Brain pericyte (primary cell): Measurements from ENCODE around the gene TMEM184B.

Source experiments
- DNase-seq: peaks from one replicate; pipeline ENCODE4 v3.0.0-alpha.2; 2012; ENCODE audit warnings: low read depth, low spot score

Gene TMEM184B

DNA sequence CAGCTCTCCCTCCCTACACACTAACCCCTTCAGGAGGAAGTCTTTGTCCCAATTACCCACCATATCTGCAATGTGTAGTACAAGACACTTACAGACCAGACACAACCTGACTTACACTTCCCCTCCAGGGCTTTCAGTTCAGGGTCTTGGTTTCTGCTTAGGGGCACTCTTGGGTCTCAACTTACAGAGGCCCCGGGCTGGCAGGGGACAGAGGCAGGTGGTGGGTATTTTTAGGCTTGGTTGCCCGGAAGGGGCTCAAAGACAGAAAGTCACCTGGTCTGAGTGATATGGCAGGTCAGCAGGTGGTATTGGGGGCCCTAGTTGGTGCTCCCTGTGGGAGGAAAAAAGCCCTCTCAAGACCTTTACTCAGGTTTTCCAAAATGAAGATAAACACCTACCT is 3.4 kb upstream of the TMEM184B start:
- DNase-seq, result no peak

DNA sequence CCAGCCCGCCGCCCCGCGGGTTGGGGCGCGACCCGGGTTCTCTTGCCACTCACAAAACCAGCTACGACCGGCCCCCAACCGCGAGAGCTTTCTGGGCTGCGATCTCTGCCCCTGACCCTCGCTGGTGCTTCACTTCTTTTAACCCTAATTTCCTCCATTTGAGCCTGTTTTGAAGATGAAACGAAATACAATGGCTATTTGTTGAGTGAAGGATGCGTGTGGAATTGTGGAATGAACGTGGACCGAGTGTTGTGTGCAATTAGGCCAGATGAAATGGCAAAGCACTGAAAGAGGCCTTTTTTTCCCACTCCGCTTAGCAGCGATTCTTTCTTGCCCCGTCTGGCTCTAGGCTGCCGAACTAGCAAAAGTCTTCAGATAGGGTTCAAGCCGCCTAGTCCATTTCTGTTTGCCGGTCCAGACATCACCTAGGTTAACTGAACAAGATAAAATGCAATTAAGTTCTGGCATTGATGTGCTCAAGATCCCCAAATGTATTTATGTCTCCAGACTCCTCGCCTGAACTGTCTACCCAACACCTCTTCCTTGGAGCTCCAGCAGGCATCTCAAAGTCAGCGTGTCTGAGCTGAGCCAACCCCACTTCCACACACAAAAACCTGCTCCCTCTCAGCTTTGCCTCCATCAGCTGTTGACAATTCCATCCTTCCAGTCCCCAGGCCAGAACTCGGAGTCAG is 471 bp upstream of the TMEM184B start:
- DNase-seq, result no peak

DNA sequence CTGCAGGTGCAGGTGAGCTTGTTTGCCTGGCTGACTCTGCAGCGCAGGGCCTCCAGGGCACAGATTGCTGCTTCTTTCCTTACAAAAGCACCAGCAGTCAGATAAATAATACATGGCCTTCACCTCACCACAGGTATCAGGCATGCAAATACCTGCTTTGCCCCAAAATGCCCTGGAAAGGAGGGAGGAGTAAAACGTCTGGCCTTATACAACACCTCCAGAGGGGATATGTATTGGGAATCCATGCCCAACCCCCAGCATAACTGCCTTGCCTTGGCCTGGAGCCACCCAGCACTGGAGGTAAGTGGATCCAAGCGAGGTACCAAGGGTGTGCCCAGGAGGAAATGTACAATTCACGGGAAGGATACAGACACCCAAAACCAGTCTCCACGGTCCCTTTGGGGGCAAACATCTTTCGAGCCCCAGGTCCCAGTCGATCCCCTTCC is 860 bp downstream of the TMEM184B start:
- no peak for DNase-seq

DNA sequence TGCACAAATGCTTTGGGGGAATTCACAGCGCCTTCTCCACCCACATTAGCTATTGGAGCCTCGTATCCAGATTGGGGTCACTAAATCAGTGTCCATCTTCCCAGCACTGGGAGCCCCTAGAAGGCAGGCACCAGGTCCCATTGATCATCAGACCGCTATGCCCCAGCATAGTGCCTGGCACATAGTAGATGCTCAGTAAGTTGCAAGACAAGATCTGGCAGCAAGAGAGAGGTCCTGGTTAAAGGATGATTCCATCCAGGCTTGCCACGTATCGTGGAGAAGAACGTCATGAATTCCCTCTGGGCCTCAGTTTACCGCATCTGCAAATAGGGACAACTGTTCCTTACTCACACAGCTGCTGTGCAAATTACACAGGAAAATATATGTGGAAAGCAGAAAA is 1.7 kb downstream of the TMEM184B start:
- DNase-seq, result no peak

DNA sequence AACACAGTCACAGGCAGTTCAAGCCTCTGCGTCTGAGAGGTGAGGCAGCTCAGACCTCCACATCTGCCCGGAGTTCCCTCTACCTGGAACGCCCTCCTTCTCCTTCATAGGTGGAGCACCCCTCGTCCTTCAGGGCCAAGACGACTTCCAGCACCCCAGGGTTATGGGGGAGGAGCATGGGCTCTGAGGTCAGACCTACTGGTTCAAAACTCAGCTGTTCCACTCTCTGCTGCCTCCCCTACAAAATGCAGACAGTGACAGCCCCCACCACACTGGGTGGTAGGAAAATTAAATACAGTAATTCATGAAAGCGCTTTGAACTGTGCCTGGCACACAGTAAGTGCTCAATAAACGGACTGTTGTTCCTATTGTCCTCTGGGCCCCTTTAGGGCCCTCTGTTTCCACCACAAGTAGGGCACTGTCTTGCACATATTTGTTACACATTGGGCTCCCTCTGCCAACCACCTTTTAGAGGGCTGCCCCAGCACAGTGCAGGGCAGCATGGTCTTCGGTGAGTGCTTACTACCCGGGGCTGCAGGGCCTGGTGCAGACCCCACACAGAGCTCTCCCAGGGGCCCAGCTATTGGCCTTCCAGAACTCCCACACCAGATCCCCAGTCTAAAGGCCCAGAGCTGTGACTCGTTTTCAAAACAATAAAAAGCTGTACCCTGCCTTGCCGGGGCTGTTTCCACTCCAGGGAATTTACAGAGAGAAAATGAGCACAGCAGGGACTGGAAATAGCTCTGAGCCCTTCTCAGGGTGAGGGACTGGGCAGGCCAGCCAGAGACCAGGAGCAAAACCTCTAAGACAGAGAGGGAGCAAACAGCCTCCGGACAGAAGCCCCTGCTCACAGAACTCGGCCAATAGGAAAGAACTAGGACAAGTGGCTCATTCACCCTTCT is 2.5 kb downstream of the TMEM184B start:
- DNase-seq, result no peak

DNA sequence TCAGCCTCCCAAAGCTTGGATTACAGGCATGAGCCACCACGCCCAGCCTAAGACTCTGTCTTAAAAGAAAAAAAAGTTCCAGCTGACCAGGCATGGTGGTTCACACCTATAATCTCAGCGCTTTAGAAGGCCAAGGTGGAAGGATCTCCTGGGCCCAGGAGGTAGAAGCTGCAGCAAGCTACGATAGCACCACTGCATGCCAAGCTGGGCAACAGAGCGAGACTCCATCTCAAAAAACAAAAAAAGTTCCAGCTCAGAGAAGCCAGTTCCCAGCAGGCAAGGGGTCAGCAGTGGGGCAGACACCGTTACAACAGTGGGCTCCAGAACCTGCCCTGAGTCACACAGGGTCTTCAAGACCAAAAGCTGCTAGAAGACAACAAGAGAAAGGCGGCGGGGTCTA is 3.3 kb downstream of the TMEM184B start:
- no peak for DNase-seq

DNA sequence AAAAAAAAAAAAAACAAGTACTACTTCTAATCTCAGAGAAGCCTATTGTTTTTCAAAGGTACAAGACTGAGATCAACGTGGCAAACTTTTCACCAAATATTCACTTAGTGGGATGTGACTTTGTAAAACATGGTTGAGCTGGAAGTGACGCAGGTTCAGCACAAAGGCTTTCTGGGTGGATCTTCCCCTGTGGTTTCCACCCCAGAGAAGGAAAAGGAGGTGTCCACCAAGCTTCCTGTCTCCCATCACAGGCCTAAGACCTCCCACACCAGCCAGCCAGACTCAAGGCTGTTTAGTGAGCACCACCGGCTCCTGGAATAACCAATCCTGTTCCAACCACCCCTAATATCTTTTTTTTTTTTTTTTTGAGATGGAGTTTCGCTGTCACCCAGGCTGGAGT is 5.7 kb downstream of the TMEM184B start:
- DNase-seq, result no peak

DNA sequence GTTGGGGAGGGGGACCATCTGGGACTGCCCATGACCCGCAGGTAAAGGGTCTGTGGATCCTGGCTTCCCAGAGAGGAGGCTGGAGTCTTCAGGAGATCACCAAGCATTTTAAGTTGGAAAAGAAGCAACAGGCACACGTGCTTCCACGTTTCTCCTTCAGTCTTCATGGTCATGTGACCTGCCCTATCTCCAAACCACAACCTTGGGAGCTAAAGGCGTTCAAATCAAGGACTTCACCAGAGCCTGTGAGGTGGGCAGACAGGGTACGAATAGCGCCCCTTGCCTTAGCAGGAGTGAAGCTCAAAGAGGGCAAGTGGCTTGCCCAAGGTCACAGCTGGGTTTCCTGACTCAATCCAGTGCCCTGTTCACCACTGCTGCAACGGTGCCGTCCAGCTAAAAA is 6.7 kb downstream of the TMEM184B start:
- no peak for DNase-seq

DNA sequence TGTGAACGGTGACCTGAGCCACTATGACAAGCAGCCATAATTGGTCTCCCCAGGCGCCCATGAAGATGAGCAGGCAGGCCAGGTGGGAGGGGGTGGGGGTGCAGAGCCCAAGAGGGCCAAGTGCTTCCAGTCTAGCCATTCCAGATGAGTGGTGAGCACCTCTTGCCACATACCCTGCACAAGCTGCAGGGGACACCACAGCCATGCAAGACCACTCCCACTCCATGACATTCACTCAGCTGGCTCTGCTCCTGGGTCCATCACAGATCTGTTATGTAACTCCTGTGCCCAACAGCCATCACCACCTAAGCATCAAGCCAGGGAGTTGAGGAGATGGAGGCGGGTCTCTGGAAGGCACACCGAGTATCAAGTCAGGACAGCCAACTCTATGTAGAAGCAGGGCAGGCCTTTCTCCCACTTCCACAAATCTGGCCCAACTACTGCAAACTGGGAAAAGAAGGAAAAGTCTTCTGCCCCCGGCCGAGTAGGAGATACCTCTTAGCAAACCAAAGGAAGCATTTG is 8.4 kb downstream of the TMEM184B start:
- no peak for DNase-seq

DNA sequence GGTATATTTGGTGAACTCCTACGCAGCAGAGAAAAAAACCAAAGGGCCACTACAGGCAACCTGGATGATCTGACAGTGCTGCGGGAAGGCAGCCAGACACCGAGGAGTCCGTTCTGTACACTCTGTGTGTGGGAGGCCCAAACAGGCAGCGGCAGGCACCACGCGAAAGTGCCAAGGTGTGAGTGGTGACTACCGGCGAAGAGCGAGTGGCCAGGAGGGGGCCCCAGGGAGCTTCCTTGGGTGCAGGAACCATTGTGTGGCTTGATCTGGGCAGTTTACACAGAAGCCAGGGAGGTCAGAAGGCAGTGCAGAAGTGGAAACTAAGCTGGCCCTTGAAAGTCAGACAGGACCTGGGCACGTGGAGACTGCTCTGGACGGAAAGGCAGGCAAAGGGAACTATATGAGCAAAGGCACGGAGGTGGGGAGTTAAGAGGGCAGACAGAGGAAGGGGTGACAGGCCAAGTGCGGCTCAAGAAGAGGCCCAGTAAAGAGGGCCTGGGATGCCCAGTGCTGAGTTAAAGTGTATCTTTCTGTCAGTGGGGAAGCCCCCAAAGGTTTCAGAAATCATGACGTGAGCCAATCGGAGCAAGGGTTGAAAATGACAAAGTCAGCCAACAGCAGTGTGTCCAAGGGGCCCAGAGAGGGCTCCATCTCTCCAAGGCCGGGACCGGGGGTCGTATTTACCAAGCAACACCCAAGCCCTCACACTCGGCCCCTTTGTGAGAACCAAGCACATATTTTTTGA is 10.6 kb downstream of the TMEM184B start:
- no peak for DNase-seq

- DNase-seq, result no peak
Observed at GRCh38 chr22:38260761-38261681, 11.8 kb downstream of the TMEM184B start.

GRCh38 chr22:38259370-38259769 is 13.4 kb downstream of the TMEM184B start:
- no peak for DNase-seq

GRCh38 chr22:38258895-38259294 is 13.9 kb downstream of the TMEM184B start:
- no peak for DNase-seq

GRCh38 chr22:38257650-38258250 is 15.1 kb downstream of the TMEM184B start:
- no peak for DNase-seq

DNA sequence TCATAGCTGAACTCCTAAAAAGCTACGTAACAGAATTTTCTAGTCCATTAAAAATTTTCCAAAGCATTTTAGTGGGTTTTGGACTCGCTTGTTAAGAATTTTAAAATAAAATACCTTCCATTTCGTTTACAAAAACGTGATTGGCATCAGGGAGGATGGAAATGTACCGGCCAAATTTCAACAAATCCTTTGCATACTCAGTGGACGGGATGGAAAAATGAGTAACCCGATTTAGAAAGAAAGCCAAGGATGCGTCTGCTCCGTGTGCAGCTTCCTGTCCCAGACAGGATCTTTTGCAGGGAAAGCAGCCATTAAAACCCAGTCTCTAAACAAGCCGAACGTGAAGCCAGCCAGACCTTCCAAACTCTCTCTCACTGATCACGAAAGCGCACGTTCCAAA is 15.6 kb downstream of the TMEM184B start:
- no peak for DNase-seq

DNA sequence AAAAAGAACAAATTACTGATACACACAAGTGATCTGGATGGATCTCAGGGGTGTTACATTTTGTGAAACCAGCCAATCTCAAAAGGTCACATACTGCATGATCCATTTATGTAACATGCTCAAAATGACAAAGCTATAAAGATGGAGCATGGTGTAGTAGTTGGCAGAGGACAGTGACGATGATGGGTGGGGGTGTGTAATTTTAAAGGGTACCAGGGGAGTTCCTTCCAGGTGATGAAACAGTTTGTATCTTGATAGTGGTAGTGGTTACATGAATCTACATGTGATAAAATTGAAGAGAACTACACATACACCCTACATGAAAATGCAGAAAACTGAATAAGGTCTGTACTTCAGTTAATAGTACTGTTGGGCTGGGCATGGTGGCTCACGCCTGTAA is 17.1 kb downstream of the TMEM184B start:
- no peak for DNase-seq

GRCh38 chr22:38251341-38251692 is 21.5 kb downstream of the TMEM184B start:
- no peak for DNase-seq

GRCh38 chr22:38250643-38251340 is 22.0 kb downstream of the TMEM184B start:
- DNase-seq, result no peak

DNA sequence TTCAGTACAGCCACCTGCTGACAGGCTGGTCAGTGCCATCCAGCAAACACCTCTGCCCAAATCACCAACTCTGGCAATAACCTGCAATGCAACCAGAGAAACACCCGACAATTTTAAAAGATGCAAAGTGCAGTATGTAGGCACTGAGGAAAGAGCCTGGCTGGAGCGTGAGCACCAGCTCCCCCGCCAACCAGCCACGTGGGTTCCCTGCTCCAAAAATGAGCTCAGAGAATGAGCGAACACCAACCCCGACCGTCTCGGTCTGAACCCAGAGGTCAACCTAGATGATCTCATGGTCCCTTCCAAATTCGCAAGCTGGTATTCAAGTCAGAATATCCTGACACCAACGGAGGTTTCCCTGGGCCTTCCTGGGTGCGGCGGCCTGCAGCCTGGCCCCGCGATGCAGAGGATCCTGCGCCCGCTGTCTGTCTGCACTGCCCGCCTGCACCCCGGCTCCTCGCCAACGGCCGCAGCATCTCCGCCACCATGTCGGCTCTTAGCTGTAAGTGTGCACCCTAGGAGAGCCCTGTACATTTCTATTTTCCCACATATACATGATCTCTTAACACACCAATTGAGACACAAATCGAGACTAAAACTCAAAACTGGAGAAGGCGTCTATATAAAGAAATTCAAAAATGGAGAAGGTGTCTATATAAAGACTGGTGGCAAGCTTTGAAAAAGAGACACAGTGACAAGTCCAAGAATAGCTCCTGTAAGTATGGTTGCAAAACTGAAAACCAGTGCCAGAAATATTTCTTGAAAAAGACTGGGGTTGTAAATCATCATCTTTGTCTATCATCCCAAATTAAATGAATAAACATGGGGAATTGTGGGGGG is 22.8 kb downstream of the TMEM184B start:
- DNase-seq, result no peak
